KOPT-K1 (cell line): Measurements from ENCODE around the gene IQCF6.
A peak's percentile ranks its signal among the peaks of the same experiment; 100 is the strongest.

Source experiments
- H3K27ac ChIP-seq: fragments of 200-600 bp; sonication (generic); 2 replicates; pipeline ENCODE4 v1.5.1; 2016; ENCODE audit warnings: antibody characterized with exemption, mild to moderate bottlenecking, low read depth, low read length; ENCODE audit not compliant: poor library complexity, severe bottlenecking
- H3K36me3 ChIP-seq: fragments of 200-600 bp; sonication (generic); 2 replicates; pipeline ENCODE4 v1.5.1; 2017; ENCODE audit warnings: antibody characterized with exemption, mild to moderate bottlenecking, low read length, moderate library complexity; ENCODE audit not compliant: insufficient read depth
- H3K9me3 ChIP-seq: fragments of 200-600 bp; sonication (generic); 2 replicates; pipeline ENCODE4 v1.5.1; 2017; ENCODE audit warnings: antibody characterized with exemption, low read length, mild to moderate bottlenecking; ENCODE audit not compliant: insufficient read depth, poor library complexity, severe bottlenecking

IQCF6 gene

GRCh38 chr3:51739110-51739509 lies 39.9 kb downstream of the IQCF6 start:
- Histone ChIP-seq H3K36me3 (no peaks in the 10 kb centered on the region), H3K9me3 (no peaks in the 10 kb centered on the region), H3K27ac (no peak overlapping the region)

GRCh38 chr3:51735950-51736349 lies 43.1 kb downstream of the IQCF6 start:
- no peaks in the 10 kb centered on the region for H3K36me3 ChIP-seq
- H3K27ac ChIP-seq, result no peak overlapping the region
- H3K9me3 ChIP-seq, result no peaks in the 10 kb centered on the region

- no peaks in the 10 kb centered on the region for H3K9me3 ChIP-seq
- H3K27ac ChIP-seq, result peak overlapping the region; percentile 66
- H3K36me3 ChIP-seq, result no peaks in the 10 kb centered on the region
These were observed 44.0 kb downstream of the IQCF6 start for GRCh38 chr3:51735039-51735438.

- Histone ChIP-seq H3K36me3 (no peaks in the 10 kb centered on the region), H3K27ac (peak overlapping the region; percentile 66), H3K9me3 (no peaks in the 10 kb centered on the region)
These were observed 44.5 kb downstream of the IQCF6 start for GRCh38 chr3:51734572-51734907.

- Histone ChIP-seq H3K9me3 (no peaks in the 10 kb centered on the region), H3K27ac (peak overlapping the region; percentile 66), H3K36me3 (no peaks in the 10 kb centered on the region)
These were observed 45.0 kb downstream of the IQCF6 start for GRCh38 chr3:51733859-51734571.

- no peak overlapping the region for H3K27ac ChIP-seq
- no peaks in the 10 kb centered on the region for H3K9me3 ChIP-seq
These were observed 49.9 kb downstream of the IQCF6 start for GRCh38 chr3:51729042-51729633.

More at GRCh38 chr3:51729042-51729633, 49.9 kb downstream of the IQCF6 start:
- no peaks in the 10 kb centered on the region for H3K36me3 ChIP-seq
